Calu3 (cell line): ENCODE data around the gene AHI1. TPM values are rescaled to one million over a fixed set of nuclear protein-coding genes. Genes with fewer than 3 reads are reported as not detected.

ENCODE experiments used
- BruUV-seq: library from RNA; stranded (reverse); fragments of 400-500 nt; replicated peaks from 2 replicates; lab custom pipeline; 2021; lab: Mats Ljungman, UMichigan
- CTCF ChIA-PET: fragments of 300-600 bp; sonication (Branson Sonifier 250); formaldehyde crosslinking; loops from one replicate; lab custom pipeline; 2022; ENCODE audit warnings: antibody characterized with exemption; lab: Charles Lee
- DNase-seq: peaks from one replicate; pipeline ENCODE4 v3.0.0; 2022
- H3K27ac Mint-ChIP-seq: one replicate; pipeline ENCODE4 v1.8.0; 2022; ENCODE audit warnings: mixed read lengths; ENCODE audit not compliant: unreplicated experiment
- H3K27me3 Mint-ChIP-seq: one replicate; pipeline ENCODE4 v1.8.0; 2022; ENCODE audit warnings: mixed read lengths; ENCODE audit not compliant: unreplicated experiment
- H3K36me3 Mint-ChIP-seq: one replicate; pipeline ENCODE4 v1.8.0; 2022; ENCODE audit warnings: mild to moderate bottlenecking, moderate library complexity, mixed read lengths; ENCODE audit not compliant: insufficient read depth, unreplicated experiment
- H3K4me1 Mint-ChIP-seq: one replicate; pipeline ENCODE4 v1.8.0; 2022; ENCODE audit warnings: mild to moderate bottlenecking, low read depth, mixed read lengths; ENCODE audit not compliant: unreplicated experiment
- H3K4me3 Mint-ChIP-seq: one replicate; pipeline ENCODE4 v1.8.0; 2022; ENCODE audit warnings: mild to moderate bottlenecking, low read depth, moderate library complexity, mixed read lengths; ENCODE audit not compliant: unreplicated experiment
- H3K9me3 Mint-ChIP-seq: one replicate; pipeline ENCODE4 v1.8.0; 2022; ENCODE audit warnings: low read depth, mixed read lengths; ENCODE audit not compliant: unreplicated experiment
- CTCF ChIP-seq: fragments of 200-600 bp; IDR thresholded peaks from one replicate; pipeline ENCODE4 v1.8.0; 2022; ENCODE audit warnings: antibody characterized with exemption; ENCODE audit not compliant: unreplicated experiment
- intact Hi-C: fragments of 100-400 bp; cut with micrococcal nuclease; formaldehyde crosslinking; loops from one replicate; pipeline ENCODE4 v1.10.0; 2022; ENCODE audit not compliant: unreplicated experiment
- total RNA-seq: library from RNA; stranded (reverse); gene quantifications from 2 replicates; pipeline ENCODE4 v1.2.3, GENCODE V29; 2022

Gene AHI1
- total RNA-seq, 1 experiment from 2014 or later, result 18.0 TPM

- intact Hi-C loops, result no loop called here
- CTCF ChIA-PET, result no interaction called here
Measured at GRCh38 chr6:135306166-135306565, 191.4 kb downstream of the AHI1 start.

GRCh38 chr6:135305684-135306083, 191.9 kb downstream of the AHI1 start:
- H3K9me3 Mint-ChIP-seq, result no peaks in the 10 kb centered on the region
- no peak for TF ChIP-seq CTCF
- DNase-seq, result no peak
- BruUV-seq, result no TSS peak
- no peaks in the 10 kb centered on the region for H3K27me3 Mint-ChIP-seq
- H3K36me3 Mint-ChIP-seq, result no peaks in the 10 kb centered on the region
- no peaks in the 10 kb centered on the region for H3K4me1 Mint-ChIP-seq
- intact Hi-C loops, result no loop called here
- CTCF ChIA-PET, result no interaction called here
- no peak overlapping the region for H3K27ac Mint-ChIP-seq
- H3K4me3 Mint-ChIP-seq, result no peak overlapping the region

More at GRCh38 chr6:135306166-135306565, 191.4 kb downstream of the AHI1 start:
- Mint-ChIP-seq H3K27ac (no peak overlapping the region), H3K36me3 (no peaks in the 10 kb centered on the region), H3K4me3 (no peak overlapping the region), H3K4me1 (no peaks in the 10 kb centered on the region), H3K27me3 (no peaks in the 10 kb centered on the region), H3K9me3 (no peaks in the 10 kb centered on the region)
- no peak for DNase-seq
- no peak for TF ChIP-seq CTCF
- BruUV-seq, result no TSS peak

GRCh38 chr6:135304883-135305282, 192.7 kb downstream of the AHI1 start:
- Mint-ChIP-seq H3K4me3 (no peak overlapping the region), H3K27ac (no peak overlapping the region), H3K36me3 (no peaks in the 10 kb centered on the region), H3K9me3 (no peaks in the 10 kb centered on the region), H3K4me1 (no peaks in the 10 kb centered on the region), H3K27me3 (no peaks in the 10 kb centered on the region)
- CTCF ChIA-PET, result no interaction called here
- intact Hi-C loops, result no loop called here
- no peak for TF ChIP-seq CTCF
- DNase-seq, result no peak
- BruUV-seq, result no TSS peak

GRCh38 chr6:135301304-135301703, 196.2 kb downstream of the AHI1 start:
- Mint-ChIP-seq H3K27ac (no peak overlapping the region), H3K4me1 (no peaks in the 10 kb centered on the region), H3K9me3 (no peaks in the 10 kb centered on the region), H3K4me3 (no peak overlapping the region), H3K27me3 (no peaks in the 10 kb centered on the region), H3K36me3 (no peaks in the 10 kb centered on the region)
- intact Hi-C loops, result no loop called here
- DNase-seq, result no peak
- CTCF ChIA-PET, result no interaction called here
- no peak for TF ChIP-seq CTCF
- no TSS peak for BruUV-seq

GRCh38 chr6:135300576-135300975, 197.0 kb downstream of the AHI1 start:
- CTCF ChIA-PET, result no interaction called here
- Mint-ChIP-seq H3K27me3 (no peaks in the 10 kb centered on the region), H3K4me1 (no peaks in the 10 kb centered on the region), H3K27ac (no peak overlapping the region), H3K4me3 (no peak overlapping the region), H3K9me3 (no peaks in the 10 kb centered on the region), H3K36me3 (no peaks in the 10 kb centered on the region)
- no peak for DNase-seq
- TF ChIP-seq CTCF, result no peak
- BruUV-seq, result no TSS peak
- intact Hi-C loops, result no loop called here
